PC-3 (cell line): Measurements from ENCODE around the gene JAKMIP1. TPM values are rescaled to one million over a fixed set of nuclear protein-coding genes. Genes with fewer than 3 reads are reported as not detected.

Experiments used
- ATAC-seq: fragments of 200-7000 bp; cut with Tn5 transposase; 2 replicates; pipeline ENCODE4 v1.9.1; 2020; ENCODE audit warnings: mild to moderate bottlenecking, moderate library complexity
- BruUV-seq: library from RNA; stranded (reverse); fragments of 400-500 nt; replicated peaks from 2 replicates; lab custom pipeline; 2021; lab: Mats Ljungman, UMichigan
- CTCF ChIA-PET: fragments of 300-600 bp; sonication (Branson Sonifier 250); formaldehyde crosslinking; loops from one replicate; lab custom pipeline; 2022; ENCODE audit warnings: antibody characterized with exemption; lab: Charles Lee
- POLR2A ChIA-PET: fragments of 300-600 bp; sonication (Branson Sonifier 250); formaldehyde crosslinking; loops from one replicate; lab custom pipeline; 2022; ENCODE audit warnings: antibody characterized with exemption; ENCODE audit not compliant: unreplicated experiment; lab: Charles Lee
- DNase-seq: peaks from one replicate; pipeline ENCODE4 v3.0.0-alpha.2; 2015
- H2AFZ ChIP-seq: fragments of 300-600 bp; sonication (generic); 2 replicates; pipeline ENCODE4 v1.6.0; 2016; ENCODE audit warnings: antibody characterized with exemption, low read length
- H3F3A ChIP-seq: fragments of 300-600 bp; sonication (generic); one replicate; pipeline ENCODE4 v1.6.0; 2017; ENCODE audit warnings: antibody characterized with exemption, low read length, control low read depth, mild to moderate bottlenecking; ENCODE audit not compliant: unreplicated experiment
- H3K27ac ChIP-seq: fragments of 300-600 bp; sonication (generic); 2 replicates; pipeline ENCODE4 v1.5.1; 2016; ENCODE audit warnings: mild to moderate bottlenecking, low read length
- H3K27me3 ChIP-seq: fragments of 300-600 bp; sonication (generic); 2 replicates; pipeline ENCODE4 v1.6.1; 2016; ENCODE audit warnings: low read length, mixed read lengths
- H3K36me3 ChIP-seq: fragments of 300-600 bp; sonication (generic); 2 replicates; pipeline ENCODE4 v1.6.1; 2016; ENCODE audit warnings: low read depth, mixed run types, low read length, mixed read lengths
- H3K4me1 ChIP-seq: fragments of 300-600 bp; sonication (generic); 2 replicates; pipeline ENCODE4 v1.5.1; 2016; ENCODE audit warnings: low read length; ENCODE audit not compliant: insufficient read depth
- H3K4me2 ChIP-seq: fragments of 300-600 bp; sonication (generic); 2 replicates; pipeline ENCODE4 v1.6.0; 2016; ENCODE audit warnings: low read length
- H3K4me3 ChIP-seq: fragments of 300-600 bp; sonication (generic); 2 replicates; pipeline ENCODE4 v1.5.1; 2016; ENCODE audit warnings: mild to moderate bottlenecking, low read length, mixed read lengths
- H3K79me2 ChIP-seq: fragments of 300-600 bp; sonication (generic); 2 replicates; pipeline ENCODE4 v1.6.1; 2017; ENCODE audit warnings: low read length, mixed read lengths
- H3K9ac ChIP-seq: fragments of 300-600 bp; sonication (generic); 2 replicates; pipeline ENCODE4 v1.6.0; 2016; ENCODE audit warnings: mild to moderate bottlenecking, low read length
- H3K9me2 ChIP-seq: fragments of 300-600 bp; sonication (generic); replicated peaks from 2 replicates; pipeline ENCODE4 v1.6.1; 2016; ENCODE audit warnings: mixed run types, low read length, mixed read lengths
- H3K9me3 ChIP-seq: fragments of 300-600 bp; sonication (generic); 2 replicates; pipeline ENCODE4 v1.6.1; 2016; ENCODE audit warnings: low read length, mixed read lengths
- H4K20me1 ChIP-seq: fragments of 300-600 bp; sonication (generic); 2 replicates; pipeline ENCODE4 v1.6.1; 2016; ENCODE audit warnings: low read length, mixed read lengths
- EZH2 ChIP-seq: fragments of 300-600 bp; sonication (generic); IDR thresholded peaks from one replicate; pipeline ENCODE4 v1.6.1; 2017; ENCODE audit warnings: antibody characterized with exemption, mild to moderate bottlenecking, low read length; ENCODE audit not compliant: unreplicated experiment
- EZH2phosphoT487 ChIP-seq: fragments of 300-600 bp; sonication (generic); IDR thresholded peaks from 2 replicates; pipeline ENCODE4 v1.6.1; 2018; ENCODE audit warnings: mild to moderate bottlenecking, antibody characterized with exemption, low read length, borderline replicate concordance
- intact Hi-C: fragments of 100-400 bp; cut with micrococcal nuclease; formaldehyde crosslinking; loops from 2 replicates; pipeline ENCODE4 v1.9.0; 2023
- total RNA-seq: library from RNA; depleted of rRNA; stranded (reverse); fragments of >200 nt; gene quantifications from 2 replicates; pipeline ENCODE4 v1.2.3, GENCODE V29; 2014
- TF ChIP-seq, protein P1 (sequence below): fragments of 300-600 bp; sonication (generic); conservative IDR thresholded peaks from 2 replicates; pipeline ENCODE4 v1.5.1; 2017; ENCODE audit warnings: antibody characterized with exemption, low read depth, mild to moderate bottlenecking, low read length

The JAKMIP1 gene
- total RNA-seq, 1 experiment from 2014 or later = 0.04 TPM

DNA sequence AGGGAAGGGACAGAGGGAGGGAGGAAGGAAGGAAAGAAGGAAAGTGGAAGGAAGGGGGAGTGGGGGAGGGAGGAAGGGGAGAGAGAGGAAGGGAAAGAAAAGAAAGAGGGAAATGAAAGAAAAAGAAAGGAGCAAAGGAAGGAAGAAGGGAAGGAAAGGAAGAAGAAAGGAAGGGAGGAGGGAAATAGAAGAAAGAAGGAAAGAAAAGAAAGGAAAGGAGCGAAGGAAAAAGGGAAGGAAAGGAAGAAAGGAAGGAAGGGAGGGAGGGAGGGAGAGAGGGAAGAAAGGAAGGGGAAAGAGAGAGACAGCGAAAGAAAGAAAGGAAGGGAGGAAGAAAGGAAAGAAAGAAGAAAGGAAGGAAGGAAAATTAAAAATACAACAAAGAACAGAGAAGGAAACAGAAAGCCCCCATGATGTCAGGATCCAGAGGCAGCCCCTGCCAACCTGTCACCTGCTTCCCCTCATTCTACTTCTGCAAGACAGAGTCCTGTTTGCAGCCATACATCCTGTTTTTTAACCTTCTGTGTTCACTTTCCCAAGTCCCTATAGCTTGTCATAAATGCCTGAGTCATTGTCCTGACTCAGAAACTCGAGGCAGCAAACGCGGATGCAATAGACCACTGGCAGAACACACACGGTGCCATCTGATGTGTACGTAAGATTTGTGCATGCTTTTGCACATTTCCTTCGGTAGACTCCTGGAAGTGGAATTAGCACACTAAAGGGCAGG, 105.2 kb downstream of the JAKMIP1 start:
- Histone ChIP-seq H3K4me3 (no peak overlapping the region), H3F3A (no peaks in the 10 kb centered on the region), H3K36me3 (no peaks in the 10 kb centered on the region), H3K9me3 (no peaks in the 10 kb centered on the region), H3K79me2 (no peaks in the 10 kb centered on the region), H3K9me2 (no peaks in the 10 kb centered on the region), H3K9ac (no peak overlapping the region), H4K20me1 (no peaks in the 10 kb centered on the region), H2AFZ (peak overlapping the region; percentile 69), H3K27ac (peak overlapping the region; percentile 8; the same call in 1 of the 2 replicates), H3K27me3 (peaks cover 9% of the 10 kb centered on the region; the same call in 1 of the 2 replicates), H3K4me2 (peak overlapping the region; percentile 73), H3K4me1 (peaks cover 8% of the 10 kb centered on the region; the same call in 1 of the 2 replicates)
- BruUV-seq = no TSS peak
- TF ChIP-seq, protein P1, sequence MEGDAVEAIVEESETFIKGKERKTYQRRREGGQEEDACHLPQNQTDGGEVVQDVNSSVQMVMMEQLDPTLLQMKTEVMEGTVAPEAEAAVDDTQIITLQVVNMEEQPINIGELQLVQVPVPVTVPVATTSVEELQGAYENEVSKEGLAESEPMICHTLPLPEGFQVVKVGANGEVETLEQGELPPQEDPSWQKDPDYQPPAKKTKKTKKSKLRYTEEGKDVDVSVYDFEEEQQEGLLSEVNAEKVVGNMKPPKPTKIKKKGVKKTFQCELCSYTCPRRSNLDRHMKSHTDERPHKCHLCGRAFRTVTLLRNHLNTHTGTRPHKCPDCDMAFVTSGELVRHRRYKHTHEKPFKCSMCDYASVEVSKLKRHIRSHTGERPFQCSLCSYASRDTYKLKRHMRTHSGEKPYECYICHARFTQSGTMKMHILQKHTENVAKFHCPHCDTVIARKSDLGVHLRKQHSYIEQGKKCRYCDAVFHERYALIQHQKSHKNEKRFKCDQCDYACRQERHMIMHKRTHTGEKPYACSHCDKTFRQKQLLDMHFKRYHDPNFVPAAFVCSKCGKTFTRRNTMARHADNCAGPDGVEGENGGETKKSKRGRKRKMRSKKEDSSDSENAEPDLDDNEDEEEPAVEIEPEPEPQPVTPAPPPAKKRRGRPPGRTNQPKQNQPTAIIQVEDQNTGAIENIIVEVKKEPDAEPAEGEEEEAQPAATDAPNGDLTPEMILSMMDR = no peak
- TF ChIP-seq EZH2phosphoT487 (no peak), EZH2 (no peak)
- peak; percentile 77 for DNase-seq
- ChIA-PET POLR2A (no interaction called here), CTCF (no interaction called here)
- peak; percentile 95 for ATAC-seq
- intact Hi-C loops = no loop called here

DNA sequence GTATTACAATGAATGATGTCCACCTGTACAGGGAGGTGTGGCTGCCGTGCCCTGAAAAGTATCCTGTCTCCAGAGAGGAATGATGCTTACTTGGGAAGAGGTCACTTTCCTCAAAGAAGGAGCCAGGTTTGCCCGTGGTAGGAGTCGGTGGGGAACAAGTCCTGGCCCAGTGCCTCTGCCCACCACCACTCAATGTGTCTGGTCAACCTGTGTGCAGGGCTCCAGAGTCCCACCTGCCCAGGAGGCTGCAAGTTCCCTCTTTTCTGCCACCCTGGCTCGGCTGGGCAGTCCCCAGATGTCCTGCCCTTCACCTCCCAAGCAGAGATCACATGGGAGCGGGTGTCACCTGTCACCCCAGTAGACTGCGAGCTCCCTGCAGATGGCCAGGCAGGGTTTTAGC, 106.7 kb downstream of the JAKMIP1 start:
- DNase-seq (no peak), ATAC-seq (no peak)
- TF ChIP-seq EZH2phosphoT487 = no peak
- TF ChIP-seq, protein P1 = no peak
- TF ChIP-seq EZH2 = no peak
- no peak overlapping the region for H3K9ac ChIP-seq
- H3K79me2 ChIP-seq = no peaks in the 10 kb centered on the region
- BruUV-seq = no TSS peak
- CTCF ChIA-PET = no interaction called here
- H3K4me3 ChIP-seq = no peak overlapping the region
- H3K4me2 ChIP-seq = no peak overlapping the region
- H4K20me1 ChIP-seq = no peaks in the 10 kb centered on the region
- no peaks in the 10 kb centered on the region for H3F3A ChIP-seq
- H3K36me3 ChIP-seq = no peaks in the 10 kb centered on the region
- intact Hi-C loops = no loop called here
- H3K4me1 ChIP-seq = peaks cover 8% of the 10 kb centered on the region; the same call in 1 of the 2 replicates
- no peaks in the 10 kb centered on the region for H3K9me3 ChIP-seq
- 0 out of 2 replicates have a peak, but pooled peaks cover under 1% of the 10 kb centered on the region for H3K27me3 ChIP-seq
- no peak overlapping the region for H2AFZ ChIP-seq
- no peak overlapping the region for H3K27ac ChIP-seq
- no peaks in the 10 kb centered on the region for H3K9me2 ChIP-seq
- POLR2A ChIA-PET = no interaction called here

DNA sequence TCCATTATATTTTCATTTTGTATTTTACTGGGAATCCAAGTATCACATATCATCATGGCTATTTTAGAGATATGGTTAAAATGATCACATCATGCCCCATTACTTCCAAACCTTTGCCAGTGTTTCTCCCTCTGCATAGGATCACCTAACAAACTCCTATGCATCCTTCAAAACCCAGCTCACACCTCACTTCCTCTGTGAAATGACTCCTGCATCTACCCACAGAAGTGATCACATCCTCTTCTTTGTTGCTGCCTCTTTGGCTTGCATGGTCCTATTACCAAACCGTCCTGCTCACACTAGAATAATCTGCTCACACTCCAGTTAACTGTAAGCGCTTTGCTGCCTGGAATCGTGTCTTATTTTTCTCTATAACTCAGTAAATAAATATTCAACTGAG, 107.4 kb downstream of the JAKMIP1 start:
- Histone ChIP-seq H3F3A (no peaks in the 10 kb centered on the region), H3K36me3 (no peaks in the 10 kb centered on the region), H4K20me1 (no peaks in the 10 kb centered on the region), H3K79me2 (no peaks in the 10 kb centered on the region), H3K27me3 (no peaks in the 10 kb centered on the region), H3K9me2 (no peaks in the 10 kb centered on the region), H3K4me1 (peaks cover 8% of the 10 kb centered on the region; the same call in 1 of the 2 replicates), H2AFZ (no peak overlapping the region), H3K9ac (no peak overlapping the region), H3K4me3 (no peak overlapping the region), H3K27ac (no peak overlapping the region), H3K9me3 (no peaks in the 10 kb centered on the region), H3K4me2 (no peak overlapping the region)
- intact Hi-C loops = no loop called here
- ChIA-PET POLR2A (no interaction called here), CTCF (no interaction called here)
- TF ChIP-seq, protein P1 = no peak
- TF ChIP-seq EZH2phosphoT487 (no peak), EZH2 (no peak)
- DNase-seq = no peak
- no peak for ATAC-seq
- BruUV-seq = no TSS peak
